GM12865 (cell line): ENCODE results near the gene UBXN4.

ENCODE experiments used
- DNase-seq: peaks from one replicate; pipeline ENCODE4 v3.0.0; 2010; ENCODE audit warnings: low read depth
- H3K4me3 ChIP-seq: 2 replicates; pipeline ENCODE4 v1.5.1; 2011; ENCODE audit warnings: mild to moderate bottlenecking, low read depth, low read length, control low read depth
- CTCF ChIP-seq: IDR thresholded peaks from 2 replicates; pipeline ENCODE4 v1.5.1; 2011; ENCODE audit warnings: low read length, control low read depth, low read depth, inconsistent platforms; ENCODE audit not compliant: insufficient read depth; ENCODE audit errors: missing control alignments

The UBXN4 gene

DNA sequence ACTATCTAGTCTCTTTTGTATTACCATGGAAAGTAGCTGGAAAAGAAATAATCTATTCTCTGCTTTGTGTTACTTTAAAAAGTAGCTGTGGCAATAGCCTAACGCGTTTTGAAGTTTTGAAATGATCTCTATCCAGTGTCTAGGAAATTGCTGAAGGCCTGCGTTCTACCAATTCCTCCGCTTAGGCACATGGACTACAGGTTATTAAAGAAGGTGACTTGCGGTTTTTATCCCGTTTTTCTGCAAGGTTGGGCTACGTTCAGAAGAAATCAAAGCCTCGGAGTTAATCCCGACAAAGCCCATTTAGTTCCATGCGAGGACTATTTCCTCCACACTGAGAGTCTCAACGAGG, 636 bp upstream of the UBXN4 start:
- no peak for TF ChIP-seq CTCF
- no peak for DNase-seq
- no peak overlapping the region for H3K4me3 ChIP-seq

DNA sequence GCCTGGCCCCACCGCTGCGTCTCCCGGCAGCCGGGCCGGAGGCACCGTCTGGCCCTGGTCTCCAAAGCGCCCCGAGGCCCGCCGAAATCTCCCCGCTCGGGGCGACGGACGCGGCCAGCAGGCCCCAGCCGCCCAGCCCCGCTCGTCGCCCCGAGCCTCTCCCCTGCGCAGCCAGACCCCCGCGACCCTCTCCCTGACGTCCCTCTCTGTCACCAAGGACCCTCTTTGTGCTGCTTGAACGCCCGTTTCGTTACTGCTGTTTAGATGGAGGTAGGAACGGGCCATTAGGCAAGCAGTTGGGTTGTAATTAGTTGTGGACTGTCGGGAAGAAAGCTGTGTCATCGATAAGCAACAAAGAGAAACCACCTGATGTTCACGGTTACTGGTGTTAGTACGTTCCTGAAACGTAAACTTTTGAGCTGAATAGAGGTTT, 686 bp downstream of the UBXN4 start:
- no peak for TF ChIP-seq CTCF
- peak overlapping the region; percentile 87 for H3K4me3 ChIP-seq
- DNase-seq = peak; percentile 66

DNA sequence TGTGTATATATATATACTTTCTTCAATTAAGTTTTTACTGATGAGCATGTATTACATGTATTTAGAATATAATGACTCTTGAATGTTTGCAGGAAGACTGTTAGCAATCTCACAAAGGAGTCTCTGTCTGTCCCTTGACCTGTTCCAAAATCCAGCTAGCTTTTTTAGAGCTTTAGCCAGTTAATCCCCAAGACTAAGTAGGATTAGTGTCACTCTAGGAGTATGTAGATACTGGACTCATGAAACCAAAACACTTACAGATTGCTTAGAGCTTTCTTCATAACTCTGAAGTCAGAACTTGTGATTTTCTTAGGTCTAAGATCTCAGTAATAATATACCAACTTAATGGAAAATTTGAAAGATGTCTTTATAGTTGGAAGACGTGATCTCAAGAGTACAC, 2.2 kb downstream of the UBXN4 start:
- TF ChIP-seq CTCF = no peak
- peak overlapping the region; percentile 87 for H3K4me3 ChIP-seq
- no peak for DNase-seq

DNA sequence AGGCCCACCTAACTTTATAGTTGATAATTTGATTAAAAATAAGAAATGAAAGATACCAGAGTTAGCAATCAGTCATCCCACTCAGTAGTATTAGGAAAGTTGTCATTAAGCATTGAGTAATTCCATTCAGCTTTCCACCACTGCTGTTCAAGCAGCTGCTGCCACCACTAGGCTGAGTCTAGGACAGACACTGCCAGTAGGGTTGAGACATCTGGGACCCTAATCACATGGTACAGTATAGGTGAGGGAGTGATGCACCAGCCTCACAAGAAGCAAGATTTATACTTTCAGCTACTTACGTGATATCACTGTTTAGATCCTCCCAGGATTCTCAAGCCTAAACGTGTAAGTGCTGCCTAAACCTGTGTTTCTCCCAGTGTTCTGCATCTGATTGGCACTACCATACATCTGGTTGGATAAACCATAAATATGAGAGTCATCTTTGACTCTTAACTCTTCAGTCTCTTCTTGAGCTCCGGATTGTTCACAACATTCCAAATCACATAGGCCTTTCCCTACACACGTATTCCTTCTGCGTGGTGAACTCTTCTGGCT, 3.2 kb downstream of the UBXN4 start:
- TF ChIP-seq CTCF = no peak
- peak; percentile 42 for DNase-seq
- no peak overlapping the region for H3K4me3 ChIP-seq

- no peak for DNase-seq
- H3K4me3 ChIP-seq = no peak overlapping the region
- no peak for TF ChIP-seq CTCF
Measured at GRCh38 chr2:135745545-135745944, 3.9 kb downstream of the UBXN4 start.

DNA sequence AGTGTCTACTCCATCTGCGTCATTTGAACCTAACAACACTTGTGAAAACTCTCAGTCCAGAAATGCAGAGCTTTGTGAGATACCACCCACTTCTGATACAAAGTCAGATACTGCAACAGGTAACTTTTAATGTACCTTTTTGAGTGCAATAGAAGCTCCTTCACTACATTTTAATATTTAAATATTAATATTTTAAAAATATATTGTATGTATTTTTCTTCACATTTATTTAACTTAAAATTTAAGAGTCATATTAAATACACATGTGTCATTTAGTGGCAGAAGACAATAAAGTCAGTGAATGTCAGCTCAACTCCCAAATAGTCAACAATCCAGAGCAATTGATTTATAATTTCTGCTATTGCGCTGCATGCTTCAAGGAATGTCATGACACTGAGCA, 13.9 kb downstream of the UBXN4 start:
- no peak overlapping the region for H3K4me3 ChIP-seq
- no peak for DNase-seq
- no peak for TF ChIP-seq CTCF

- no peak overlapping the region for H3K4me3 ChIP-seq
- no peak for TF ChIP-seq CTCF
- no peak for DNase-seq
Measured at GRCh38 chr2:135756692-135757091, 15.0 kb downstream of the UBXN4 start.
